ENCODE data around the gene EPN3. TPM values are rescaled to one million over a fixed set of nuclear protein-coding genes. Genes with fewer than 3 reads are reported as not detected.
A peak's percentile ranks its signal among the peaks of the same experiment; 100 is the strongest.

Gene EPN3
- total RNA-seq, 1 experiment from 2014 or later, result not detected

DNA sequence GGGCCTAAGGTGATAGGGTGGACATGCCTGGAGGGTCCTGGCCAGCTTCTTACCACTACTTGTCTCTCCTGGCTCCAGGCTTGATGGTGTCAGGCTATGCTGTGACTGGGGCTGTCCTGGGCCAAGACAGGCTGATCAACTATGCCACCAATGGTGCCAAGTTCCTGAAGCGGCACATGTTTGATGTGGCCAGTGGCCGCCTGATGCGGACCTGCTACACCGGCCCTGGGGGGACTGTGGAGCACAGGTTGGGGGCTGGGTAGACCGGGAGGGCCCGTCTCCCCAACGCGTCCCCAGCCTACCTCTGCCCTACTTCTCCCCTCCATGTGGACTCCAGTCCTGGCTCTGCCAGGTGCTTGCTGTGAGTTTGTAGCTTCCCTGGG, 18.9 kb downstream of the EPN3 start:
- Histone ChIP-seq H3K27me3 (no peaks in the 10 kb centered on the region), H3K4me3 (no peak overlapping the region), H3K36me3 (peaks cover 39% of the 10 kb centered on the region), H3K9me3 (no peaks in the 10 kb centered on the region)
- no peak for DNase-seq

DNA sequence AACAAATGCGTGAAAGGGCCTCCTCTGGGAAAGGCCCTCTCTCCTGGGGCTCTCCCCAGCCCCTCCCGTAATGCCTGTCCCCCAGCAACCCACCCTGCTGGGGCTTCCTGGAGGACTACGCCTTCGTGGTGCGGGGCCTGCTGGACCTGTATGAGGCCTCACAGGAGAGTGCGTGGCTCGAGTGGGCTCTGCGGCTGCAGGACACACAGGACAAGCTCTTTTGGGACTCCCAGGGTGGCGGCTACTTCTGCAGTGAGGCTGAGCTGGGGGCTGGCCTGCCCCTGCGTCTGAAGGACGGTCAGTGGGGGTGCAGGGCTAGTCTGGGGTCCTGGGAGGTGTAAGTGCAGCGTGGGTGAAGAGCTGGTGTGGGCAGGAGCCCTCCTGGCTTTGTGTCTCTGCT, 19.3 kb downstream of the EPN3 start:
- Histone ChIP-seq H3K4me3 (no peak overlapping the region), H3K27me3 (no peaks in the 10 kb centered on the region), H3K9me3 (no peaks in the 10 kb centered on the region), H3K36me3 (peaks cover 39% of the 10 kb centered on the region)
- DNase-seq, result no peak

DNA sequence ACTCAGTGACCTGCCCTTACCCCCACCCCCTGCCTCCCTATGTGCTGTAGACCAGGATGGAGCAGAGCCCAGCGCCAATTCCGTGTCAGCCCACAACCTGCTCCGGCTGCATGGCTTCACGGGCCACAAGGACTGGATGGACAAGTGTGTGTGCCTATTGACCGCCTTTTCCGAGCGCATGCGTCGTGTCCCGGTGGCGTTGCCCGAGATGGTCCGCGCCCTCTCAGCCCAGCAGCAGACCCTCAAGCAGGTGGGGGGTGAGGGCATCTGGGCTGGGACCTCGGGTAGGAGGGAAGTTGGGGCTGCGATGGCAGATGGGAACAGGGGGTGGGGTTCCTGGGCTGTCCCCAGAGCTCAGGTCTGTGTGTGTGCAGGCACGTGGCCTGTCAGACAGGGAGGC, 21.7 kb downstream of the EPN3 start:
- H3K4me3 ChIP-seq, result no peak overlapping the region
- H3K27me3 ChIP-seq, result no peaks in the 10 kb centered on the region
- H3K9me3 ChIP-seq, result no peaks in the 10 kb centered on the region
- no peak for DNase-seq
- H3K36me3 ChIP-seq, result peaks cover 32% of the 10 kb centered on the region

DNA sequence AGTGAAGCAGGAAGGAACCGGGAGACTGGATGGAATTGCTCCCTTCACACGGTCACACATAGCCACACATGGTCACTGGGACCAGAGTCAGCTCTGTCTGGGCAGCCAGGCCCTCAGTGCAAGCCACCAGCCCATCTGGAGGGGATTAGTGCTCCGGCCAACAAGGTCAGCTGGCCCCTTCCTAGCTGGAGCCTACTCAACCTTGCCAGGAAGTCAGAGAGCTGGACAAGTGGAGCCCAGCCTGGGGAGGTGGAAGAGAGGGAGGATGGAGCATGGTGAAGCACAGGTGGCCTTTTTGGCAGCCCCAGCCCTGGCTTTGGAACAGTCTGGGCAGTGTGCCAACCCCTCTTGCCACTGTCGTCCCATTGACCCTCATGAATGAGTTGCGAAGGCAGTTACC, 24.3 kb downstream of the EPN3 start:
- peak; percentile 40 for DNase-seq
- H3K27me3 ChIP-seq, result peaks cover 6% of the 10 kb centered on the region
- H3K9me3 ChIP-seq, result no peaks in the 10 kb centered on the region
- peaks cover 10% of the 10 kb centered on the region for H3K36me3 ChIP-seq
- no peak overlapping the region for H3K4me3 ChIP-seq

DNA sequence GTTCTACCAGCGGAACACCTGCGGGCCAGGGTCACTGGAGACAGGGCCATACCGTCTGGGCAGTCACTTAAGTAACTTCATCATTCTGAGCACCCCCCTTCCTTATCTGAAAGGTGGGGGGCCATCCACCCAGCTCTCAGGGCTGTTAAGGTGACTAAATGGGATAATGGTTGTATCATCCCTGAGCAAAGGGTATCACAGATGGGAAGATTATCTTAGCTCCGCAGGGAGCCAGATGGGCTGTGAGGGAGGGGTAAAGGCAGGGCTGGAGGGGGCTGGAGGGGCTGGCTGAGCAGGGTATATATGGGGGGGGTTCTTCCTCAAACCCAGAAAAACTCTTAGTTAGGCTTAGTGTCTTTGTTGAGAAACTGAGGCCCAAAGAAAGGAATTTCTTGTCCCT, 25.1 kb downstream of the EPN3 start:
- H3K4me3 ChIP-seq, result no peak overlapping the region
- DNase-seq, result no peak
- peaks cover 7% of the 10 kb centered on the region; the same call in 1 of the 2 replicates for H3K36me3 ChIP-seq
- no peaks in the 10 kb centered on the region for H3K9me3 ChIP-seq
- peaks cover 12% of the 10 kb centered on the region for H3K27me3 ChIP-seq

DNA sequence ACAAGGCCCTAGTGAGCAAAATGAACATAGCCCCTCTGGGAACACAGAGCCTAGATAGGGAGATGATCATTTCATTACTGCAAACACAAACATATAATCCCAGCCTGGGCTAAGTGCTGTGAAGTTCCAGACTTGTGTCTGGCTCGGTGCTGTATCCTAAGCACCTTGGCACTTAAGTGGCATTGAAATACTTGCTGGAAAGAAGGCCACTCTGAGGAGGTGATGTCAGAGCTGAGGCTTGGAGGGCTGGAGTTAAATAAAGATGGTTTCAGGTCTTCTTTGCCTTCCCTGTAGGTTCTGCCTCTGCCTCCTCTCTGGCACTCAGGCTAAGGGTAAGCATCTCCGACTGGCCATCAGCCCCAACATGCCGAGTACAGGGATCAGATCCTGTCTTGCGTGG, 25.6 kb downstream of the EPN3 start:
- Histone ChIP-seq H3K27me3 (peaks cover 17% of the 10 kb centered on the region), H3K4me3 (no peak overlapping the region), H3K36me3 (peaks cover 4% of the 10 kb centered on the region; the same call in 1 of the 2 replicates), H3K9me3 (no peaks in the 10 kb centered on the region)
- DNase-seq, result no peak

DNA sequence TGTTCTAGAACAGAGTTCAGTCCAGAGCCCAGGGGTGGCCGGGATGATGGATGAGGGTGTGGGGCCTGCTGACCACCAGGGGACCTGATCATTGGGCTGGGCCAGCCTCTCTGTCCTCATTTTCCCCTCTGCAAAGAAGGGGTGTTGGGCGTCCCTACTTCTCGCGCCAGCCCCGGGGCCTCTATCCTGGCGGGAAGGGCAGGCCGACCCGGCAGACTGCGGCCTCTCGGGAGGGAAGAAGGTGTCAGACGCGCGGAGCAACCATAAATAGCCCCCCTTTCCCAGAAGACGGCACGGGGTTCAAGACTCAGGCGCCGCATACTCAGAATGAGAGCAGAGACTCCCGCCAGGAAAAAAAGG, 26.0 kb downstream of the EPN3 start:
- Histone ChIP-seq H3K9me3 (no peaks in the 10 kb centered on the region), H3K4me3 (no peak overlapping the region), H3K36me3 (peaks cover 4% of the 10 kb centered on the region; the same call in 1 of the 2 replicates), H3K27me3 (peaks cover 21% of the 10 kb centered on the region)
- no peak for DNase-seq

DNA sequence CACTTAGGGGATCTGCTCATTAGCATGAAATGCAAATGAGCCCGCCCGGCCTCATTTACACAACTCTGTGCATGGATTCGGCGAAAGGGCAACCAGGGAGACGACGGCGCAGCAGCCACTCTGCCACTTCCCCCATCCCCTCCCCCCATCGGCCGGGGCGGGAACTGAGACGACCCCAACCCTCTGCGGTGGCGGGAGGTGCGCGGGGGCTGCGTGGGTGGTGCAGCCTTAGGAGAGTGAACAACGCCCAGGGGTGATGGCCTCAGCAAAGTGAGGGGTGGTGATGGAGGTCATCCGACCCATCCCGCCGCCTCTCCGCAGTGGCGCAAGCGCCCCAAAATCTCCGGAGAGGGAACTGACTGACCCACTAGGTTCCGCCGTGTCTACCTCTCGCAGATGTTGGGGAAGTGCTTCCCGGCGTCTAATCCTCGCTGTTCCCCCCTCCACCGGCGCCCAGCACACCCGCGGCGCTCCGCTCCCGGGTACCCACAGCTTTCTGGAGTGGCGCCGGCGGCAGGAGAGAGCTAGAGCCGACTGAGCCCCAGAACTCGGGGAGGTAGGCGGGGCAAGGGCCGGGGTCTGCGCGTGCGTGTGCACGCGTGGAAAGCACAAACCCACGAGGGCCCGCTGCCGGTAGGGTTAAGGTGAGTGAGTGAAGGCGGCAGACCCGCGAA, 26.5 kb downstream of the EPN3 start:
- no peaks in the 10 kb centered on the region for H3K9me3 ChIP-seq
- peaks cover 4% of the 10 kb centered on the region; the same call in 1 of the 2 replicates for H3K36me3 ChIP-seq
- H3K4me3 ChIP-seq, result no peak overlapping the region
- no peak for DNase-seq
- peaks cover 25% of the 10 kb centered on the region for H3K27me3 ChIP-seq

DNA sequence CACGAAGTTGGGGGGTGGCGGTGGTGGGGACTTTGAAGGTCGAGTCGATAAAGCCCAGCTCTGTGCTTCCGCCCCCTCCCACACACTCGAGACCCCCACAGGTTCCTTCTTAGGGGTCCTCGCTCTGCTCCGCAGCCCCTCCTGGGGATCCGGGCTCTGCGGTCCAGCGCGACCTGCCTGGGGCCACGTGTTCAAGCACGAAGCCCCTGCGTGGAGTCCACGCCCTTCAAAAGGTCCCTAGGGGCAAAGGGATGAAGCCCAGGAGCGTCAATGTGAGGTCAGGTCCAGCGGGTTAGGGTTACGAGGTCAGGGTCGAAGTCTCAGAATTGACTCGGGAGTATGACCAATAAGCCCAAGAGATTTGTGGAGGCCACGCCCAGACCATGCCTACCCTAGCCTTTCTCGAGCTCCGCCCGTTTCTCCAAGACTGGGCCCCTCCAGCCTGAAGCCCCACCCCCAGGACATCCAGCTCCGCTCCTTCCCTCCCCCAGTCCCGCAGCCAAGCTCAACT, 27.2 kb downstream of the EPN3 start:
- peaks cover 25% of the 10 kb centered on the region for H3K27me3 ChIP-seq
- H3K4me3 ChIP-seq, result peak overlapping the region; percentile 54
- peaks cover 4% of the 10 kb centered on the region; the same call in 1 of the 2 replicates for H3K36me3 ChIP-seq
- DNase-seq, result peak; percentile 77
- H3K9me3 ChIP-seq, result no peaks in the 10 kb centered on the region

DNA sequence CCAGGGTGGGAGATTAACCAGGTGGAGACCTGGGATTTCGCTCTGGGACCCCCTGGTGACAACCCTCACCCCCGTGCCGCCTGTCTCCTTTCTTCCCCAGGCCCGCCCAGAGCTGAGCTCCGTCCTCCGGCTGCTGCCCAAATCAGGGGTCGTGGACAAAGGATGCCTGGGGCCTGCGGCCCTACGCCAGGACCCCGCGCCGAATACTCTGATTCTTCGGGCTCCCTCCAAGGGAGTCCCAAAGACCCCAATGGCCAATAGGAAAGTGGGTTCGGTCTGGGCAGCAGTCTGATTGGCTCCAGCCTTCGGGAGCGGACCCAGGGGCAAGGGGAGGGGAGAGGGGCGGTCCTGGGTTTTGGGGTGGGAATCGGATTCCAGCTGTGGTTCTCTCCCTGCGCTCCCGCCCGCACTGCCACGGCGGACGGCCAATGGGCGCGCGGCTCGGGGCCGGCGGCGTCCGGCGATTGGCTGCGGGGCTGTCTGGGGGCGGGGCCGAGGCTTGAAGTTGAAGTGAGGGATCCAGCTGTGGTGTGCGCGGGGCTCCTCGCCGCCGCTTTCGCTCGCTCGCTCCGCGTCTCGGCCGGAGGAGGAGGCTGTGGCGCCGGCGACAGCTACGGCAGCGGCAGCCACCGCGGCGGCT, 27.8 kb downstream of the EPN3 start, which contains the start of gene CACNA1G:
CACNA1G (plus strand) TSS at position 531 of the 640 bp plus-strand sequence. CDS start 745 bp downstream, outside the sequence.
- DNase-seq, result peak; percentile 95
- Histone ChIP-seq H3K4me3 (peak within 1 kb of the TSS; percentile 54), H3K36me3 (0 out of 2 replicates have a peak, but pooled peaks cover 4% of the 10 kb centered on the region), H3K27me3 (peaks cover 25% of the 10 kb centered on the region), H3K9me3 (no peaks in the 10 kb centered on the region)

DNA sequence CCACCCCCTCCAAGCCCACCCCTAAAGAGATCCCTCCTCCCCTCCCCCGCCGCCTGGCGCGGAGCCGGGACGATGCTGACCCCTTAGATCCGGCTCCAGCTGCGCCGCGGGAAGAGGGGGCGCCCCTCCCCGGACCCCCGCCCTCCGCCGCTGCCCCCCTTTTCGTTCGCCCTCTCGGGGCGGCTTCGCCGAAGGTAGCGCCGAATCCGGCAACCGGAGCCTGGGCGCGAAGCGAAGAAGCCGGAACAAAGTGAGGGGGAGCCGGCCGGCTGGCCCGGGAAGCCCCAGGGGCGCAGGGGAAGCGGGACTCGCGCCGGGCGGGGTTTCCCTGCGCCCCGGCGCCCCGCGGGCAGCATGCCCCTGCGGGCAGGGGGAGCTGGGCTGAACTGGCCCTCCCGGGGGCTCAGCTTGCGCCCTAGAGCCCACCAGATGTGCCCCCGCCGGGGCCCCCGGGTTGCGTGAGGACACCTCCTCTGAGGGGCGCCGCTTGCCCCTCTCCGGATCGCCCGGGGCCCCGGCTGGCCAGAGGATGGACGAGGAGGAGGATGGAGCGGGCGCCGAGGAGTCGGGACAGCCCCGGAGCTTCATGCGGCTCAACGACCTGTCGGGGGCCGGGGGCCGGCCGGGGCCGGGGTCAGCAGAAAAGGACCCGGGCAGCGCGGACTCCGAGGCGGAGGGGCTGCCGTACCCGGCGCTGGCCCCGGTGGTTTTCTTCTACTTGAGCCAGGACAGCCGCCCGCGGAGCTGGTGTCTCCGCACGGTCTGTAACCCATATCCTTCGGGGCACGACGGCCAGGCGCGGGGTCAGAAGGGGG, 28.6 kb downstream of the EPN3 start:
- H3K4me3 ChIP-seq, result peak overlapping the region; percentile 54; the same call in 1 of the 2 replicates
- H3K27me3 ChIP-seq, result peaks cover 28% of the 10 kb centered on the region
- no peak for DNase-seq
- no peaks in the 10 kb centered on the region for H3K9me3 ChIP-seq
- no peaks in the 10 kb centered on the region for H3K36me3 ChIP-seq

DNA sequence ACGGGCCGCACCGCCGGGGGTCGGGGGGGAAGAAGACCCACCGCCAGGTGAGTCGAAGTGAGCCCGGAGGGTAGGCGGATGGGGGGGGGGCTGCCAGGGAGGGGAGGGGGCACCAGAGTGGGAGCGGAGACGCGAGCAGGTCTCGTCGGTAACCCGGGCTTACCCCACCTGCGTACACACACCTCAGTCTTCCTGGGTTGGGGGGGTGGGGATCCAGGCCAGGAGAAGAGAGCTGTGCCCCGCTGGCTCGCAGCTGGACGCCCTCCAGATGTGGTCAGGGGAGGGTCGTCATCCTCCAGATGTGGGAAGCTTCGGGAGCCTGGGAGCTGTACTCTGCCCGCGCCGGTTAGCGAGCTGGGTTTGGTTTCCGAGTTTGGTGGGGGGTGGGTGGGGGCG, 29.2 kb downstream of the EPN3 start:
- H3K4me3 ChIP-seq, result no peak overlapping the region
- peaks cover 30% of the 10 kb centered on the region for H3K27me3 ChIP-seq
- no peaks in the 10 kb centered on the region for H3K9me3 ChIP-seq
- H3K36me3 ChIP-seq, result no peaks in the 10 kb centered on the region
- DNase-seq, result no peak

DNA sequence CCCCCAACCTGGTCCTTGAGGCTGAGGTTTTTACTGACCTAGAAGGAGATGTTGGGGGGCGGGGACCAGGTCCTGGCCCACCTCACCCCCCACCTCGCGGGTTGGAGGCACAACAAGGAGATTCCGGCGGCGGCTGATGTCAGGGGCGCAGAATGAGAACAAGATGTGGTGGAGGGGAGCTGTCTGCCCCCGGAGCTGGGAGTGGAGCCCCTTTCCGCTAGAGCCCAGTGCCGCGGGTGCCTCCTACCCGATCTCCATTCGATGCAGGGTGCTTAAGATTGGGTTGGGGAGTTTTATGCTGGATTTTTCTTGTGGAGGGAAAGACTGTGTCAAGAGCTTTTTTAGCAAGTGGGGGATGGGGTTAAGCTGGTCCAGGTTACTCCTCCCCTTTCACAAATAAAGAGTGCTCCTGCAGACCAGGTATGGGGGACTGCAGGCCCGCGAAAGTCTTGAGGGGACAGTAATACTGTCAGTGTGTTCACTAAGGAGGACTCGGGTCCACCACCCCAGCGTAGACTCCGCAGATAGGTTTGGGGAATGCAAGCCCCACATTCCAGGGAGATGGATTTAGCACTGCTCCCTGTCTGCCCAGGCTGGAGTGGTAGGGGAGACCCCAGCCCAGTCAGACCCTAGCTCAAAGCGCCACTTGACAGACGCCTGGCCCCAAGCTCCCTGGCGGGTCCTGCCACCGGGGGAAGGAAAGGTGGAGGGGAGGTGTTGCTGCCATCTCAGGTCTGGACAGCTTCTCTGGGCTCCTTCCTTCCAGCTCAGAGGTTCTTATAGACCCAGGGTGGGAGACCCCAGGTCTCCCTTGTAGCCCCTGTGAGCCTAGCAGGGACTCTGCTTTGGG, 29.9 kb downstream of the EPN3 start:
- no peak for DNase-seq
- Histone ChIP-seq H3K36me3 (no peaks in the 10 kb centered on the region), H3K9me3 (no peaks in the 10 kb centered on the region), H3K4me3 (no peak overlapping the region), H3K27me3 (peaks cover 30% of the 10 kb centered on the region)

DNA sequence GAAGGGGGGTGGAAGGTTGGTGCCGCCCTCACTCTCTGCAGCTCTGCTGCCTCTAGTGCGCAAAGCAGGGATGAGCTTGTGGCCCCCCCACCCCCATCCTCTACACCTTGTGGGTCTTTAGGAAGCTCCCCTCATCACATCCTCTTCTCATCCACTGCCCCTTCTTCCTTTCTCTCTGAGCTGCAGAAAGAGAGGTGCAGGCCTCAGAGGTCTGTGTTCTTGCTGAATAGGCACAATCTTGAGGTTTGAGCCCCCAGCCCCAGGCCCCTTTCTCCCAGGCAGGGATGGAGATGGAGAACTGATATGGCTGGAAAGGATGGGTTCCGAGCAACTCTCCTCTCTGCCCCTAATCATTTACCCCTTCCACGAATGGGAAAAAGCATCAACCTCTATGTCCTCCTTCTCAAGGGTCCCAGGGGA, 30.6 kb downstream of the EPN3 start:
- Histone ChIP-seq H3K9me3 (no peaks in the 10 kb centered on the region), H3K36me3 (no peaks in the 10 kb centered on the region), H3K4me3 (no peak overlapping the region), H3K27me3 (peaks cover 30% of the 10 kb centered on the region)
- DNase-seq, result no peak

DNA sequence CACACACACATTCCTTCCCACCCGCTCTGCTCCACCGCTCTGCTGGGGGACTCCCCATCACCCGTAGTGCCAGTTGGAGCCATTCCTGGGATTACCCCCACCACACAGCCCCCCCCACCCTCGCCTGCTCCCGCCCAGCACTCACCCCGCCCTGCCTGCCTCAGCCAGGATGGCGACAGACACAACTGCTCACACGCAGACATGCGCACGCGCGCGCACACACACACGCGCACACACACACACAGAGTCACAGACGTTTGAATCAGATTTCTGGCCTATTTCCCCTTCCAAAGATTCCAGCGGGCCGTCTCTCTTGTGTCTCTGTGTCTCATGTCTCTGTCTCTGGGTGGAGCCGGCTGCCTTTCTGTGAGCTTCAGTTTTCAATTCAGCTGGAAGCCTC, 32.4 kb downstream of the EPN3 start:
- peak; percentile 64 for DNase-seq
- H3K36me3 ChIP-seq, result no peaks in the 10 kb centered on the region
- H3K27me3 ChIP-seq, result peaks cover 30% of the 10 kb centered on the region
- no peaks in the 10 kb centered on the region for H3K9me3 ChIP-seq
- no peak overlapping the region for H3K4me3 ChIP-seq
